ENCODE results near the gene NCAPH2.

The NCAPH2 gene

DNA sequence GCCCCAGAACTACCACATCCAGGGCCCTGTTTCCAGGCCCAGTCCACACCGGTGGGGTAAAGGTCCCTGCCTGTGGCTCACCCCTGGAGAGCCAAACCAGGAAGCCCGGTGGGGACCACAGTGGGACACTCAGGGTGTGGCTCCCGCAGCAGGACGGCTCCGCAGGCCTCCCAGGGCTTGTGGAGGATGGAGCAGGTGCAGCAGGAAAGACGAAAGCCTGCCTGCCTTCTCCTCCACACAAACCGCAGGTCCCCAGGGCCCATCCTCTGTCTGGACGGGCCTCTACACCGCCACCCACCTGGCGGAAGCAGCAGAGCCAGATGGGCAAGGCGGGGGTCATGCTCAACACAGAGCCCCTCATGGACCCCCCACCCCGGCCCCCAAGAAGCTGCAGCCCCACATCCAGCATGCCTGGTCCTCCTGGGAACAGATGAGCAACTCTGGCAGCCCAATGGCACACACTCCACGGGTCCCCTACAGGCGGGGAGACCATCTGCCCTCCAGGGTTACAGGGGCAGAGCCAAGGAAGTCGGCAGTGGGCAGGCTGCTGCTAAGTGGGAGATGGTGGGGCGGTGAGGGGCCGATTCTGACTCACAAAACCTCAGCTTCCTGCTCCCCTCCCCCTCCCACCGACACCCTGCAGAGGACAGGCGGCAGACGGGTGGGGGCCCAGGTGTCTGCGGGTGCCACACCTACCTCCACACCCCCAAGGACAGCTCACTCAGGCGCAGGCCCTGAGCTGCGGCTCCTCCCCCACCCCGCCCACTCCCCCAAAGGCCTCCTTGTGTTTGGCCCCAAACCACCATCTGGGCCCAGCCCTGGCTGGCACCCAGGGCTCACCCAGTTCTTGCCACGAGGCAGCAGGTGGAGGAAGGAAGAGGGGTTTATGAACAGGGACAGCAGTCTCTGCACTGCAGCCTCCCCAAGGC is 38.4 kb upstream of the NCAPH2 start:
- H3K9me3 Mint-ChIP-seq, result no peaks in the 10 kb centered on the region
- peak overlapping the region; percentile 65 to 80 for H3K4me3 Mint-ChIP-seq
- peak; percentile 90 for DNase-seq
- H3K27ac Mint-ChIP-seq, result peak overlapping the region; percentile 92
- no peaks in the 10 kb centered on the region for H3K27me3 Mint-ChIP-seq
- H3K36me3 Mint-ChIP-seq, result peaks cover 13 to 29% of the 10 kb centered on the region in 2 donors
- peak; percentile 78 to 85 for ATAC-seq (replicated peaks)
- H3K4me1 Mint-ChIP-seq, result peaks cover 62 to 77% of the 10 kb centered on the region in 2 donors

DNA sequence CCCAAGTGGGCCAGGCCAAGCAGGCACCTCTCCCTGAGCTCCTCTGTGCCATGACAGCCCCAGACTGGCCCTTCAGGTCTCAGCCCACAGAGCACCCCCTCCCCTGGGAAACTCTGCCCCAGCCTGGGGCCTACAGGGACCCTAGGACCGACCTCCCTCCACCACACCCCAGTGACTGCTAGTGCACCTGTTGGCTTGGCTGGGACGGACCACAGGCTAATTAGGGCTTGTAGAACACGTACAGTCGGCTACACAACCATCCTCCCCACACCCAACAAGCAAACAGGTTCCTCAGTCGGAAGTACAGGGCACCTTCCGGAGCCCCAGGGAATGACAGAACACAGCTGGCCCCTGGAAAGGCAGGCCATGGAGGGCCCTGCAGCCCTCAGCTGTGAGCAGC is 37.5 kb upstream of the NCAPH2 start:
- no peak for ATAC-seq (replicated peaks)
- no peaks in the 10 kb centered on the region for H3K9me3 Mint-ChIP-seq
- peaks cover 67 to 83% of the 10 kb centered on the region in 2 donors for H3K4me1 Mint-ChIP-seq
- DNase-seq, result no peak
- peak overlapping the region; percentile 92 for H3K27ac Mint-ChIP-seq
- peaks cover 13 to 28% of the 10 kb centered on the region in 2 donors for H3K36me3 Mint-ChIP-seq
- H3K4me3 Mint-ChIP-seq, result peak overlapping the region; percentile 65 to 80
- H3K27me3 Mint-ChIP-seq, result no peaks in the 10 kb centered on the region

DNA sequence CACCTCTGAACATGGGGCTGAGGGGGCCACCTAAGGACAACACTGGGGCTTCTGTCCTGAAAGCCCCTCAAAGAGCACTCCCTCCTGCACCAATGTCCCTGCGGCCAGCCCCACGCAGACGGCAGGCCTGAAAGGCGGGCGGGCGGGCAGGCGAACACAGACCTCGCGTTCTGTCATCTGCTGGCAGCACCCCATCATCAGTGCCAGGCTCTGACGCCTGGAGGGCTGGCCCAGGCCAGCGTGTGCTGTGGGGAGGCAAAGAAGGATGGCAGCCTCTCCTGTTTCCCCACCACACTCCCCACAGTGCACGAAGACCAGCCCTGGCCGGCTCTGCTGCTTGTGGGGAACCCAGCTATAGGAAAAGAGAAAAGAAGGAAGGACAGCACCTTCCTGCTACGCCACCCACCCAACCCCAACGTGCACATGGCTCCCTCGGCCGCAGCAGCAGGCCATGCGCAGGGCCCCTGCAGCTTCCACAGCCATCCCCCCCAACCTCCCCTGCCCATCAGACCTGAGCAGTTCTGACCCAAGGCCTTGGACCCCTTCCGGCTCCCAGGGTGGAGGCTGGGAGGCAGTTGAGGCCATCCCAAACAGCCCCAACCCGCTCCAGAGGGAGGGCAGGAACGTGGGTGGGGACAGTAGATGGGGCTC is 36.7 kb upstream of the NCAPH2 start:
- DNase-seq (no peak), ATAC-seq (replicated peaks) (no peak)
- Mint-ChIP-seq H3K27me3 (no peaks in the 10 kb centered on the region), H3K27ac (peak overlapping the region; percentile 92), H3K9me3 (no peaks in the 10 kb centered on the region), H3K4me3 (peak overlapping the region; percentile 65 to 80), H3K36me3 (peaks cover 8 to 22% of the 10 kb centered on the region in 2 donors), H3K4me1 (peaks cover 68 to 82% of the 10 kb centered on the region in 2 donors)

DNA sequence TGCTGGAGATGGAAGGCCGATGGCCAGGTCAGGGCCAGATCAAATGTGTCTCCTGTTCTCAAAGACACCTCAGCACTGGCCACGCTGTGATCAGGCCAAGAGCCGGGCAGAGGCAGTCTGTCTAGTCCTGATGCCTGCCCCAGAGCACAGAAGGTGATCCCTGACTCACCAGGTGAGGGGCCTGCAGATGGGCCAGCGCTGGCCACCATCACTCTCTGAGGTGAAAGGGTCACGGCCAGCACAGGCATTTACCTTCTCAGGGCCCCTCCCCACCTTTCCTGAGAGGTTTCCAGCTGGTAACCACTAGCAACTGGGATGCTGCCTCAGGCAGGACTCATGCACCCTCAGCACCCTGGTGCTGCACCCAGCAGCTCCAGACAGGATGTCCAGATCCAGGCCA is 36.1 kb upstream of the NCAPH2 start:
- Mint-ChIP-seq H3K36me3 (peaks cover 2 to 15% of the 10 kb centered on the region in 2 donors), H3K4me1 (peaks cover 67 to 78% of the 10 kb centered on the region in 2 donors), H3K27me3 (no peaks in the 10 kb centered on the region), H3K27ac (no peak overlapping the region), H3K9me3 (no peaks in the 10 kb centered on the region), H3K4me3 (no peak overlapping the region)
- no peak for ATAC-seq (replicated peaks)
- DNase-seq, result no peak

DNA sequence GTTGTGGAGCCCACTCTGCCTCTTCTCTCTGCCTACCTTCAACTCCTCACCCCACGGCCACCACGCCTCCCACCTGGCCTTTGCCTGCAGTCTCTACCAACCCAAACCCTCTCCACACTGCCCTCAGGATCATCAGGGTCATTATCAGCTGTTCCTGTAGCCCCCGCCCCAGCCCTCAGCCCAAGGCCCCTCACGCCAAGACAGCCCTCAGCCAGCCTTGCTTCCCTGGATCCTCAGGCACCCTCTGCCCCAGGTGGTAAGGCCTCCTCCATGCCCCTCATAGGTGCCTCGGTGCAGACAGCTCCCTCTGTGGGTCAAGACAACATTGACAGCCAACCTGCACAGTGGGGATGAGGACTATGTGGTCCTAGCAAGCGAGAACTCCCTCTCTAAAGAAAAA is 34.9 kb upstream of the NCAPH2 start:
- H3K4me3 Mint-ChIP-seq, result peak overlapping the region; percentile 88 to 93
- H3K27ac Mint-ChIP-seq, result peak overlapping the region; percentile 56
- no peaks in the 10 kb centered on the region for H3K9me3 Mint-ChIP-seq
- no peaks in the 10 kb centered on the region for H3K27me3 Mint-ChIP-seq
- peaks cover 63 to 77% of the 10 kb centered on the region in 2 donors for H3K4me1 Mint-ChIP-seq
- DNase-seq, result no peak
- H3K36me3 Mint-ChIP-seq, result peaks cover 1 to 11% of the 10 kb centered on the region in 2 donors
- no peak for ATAC-seq (replicated peaks)

DNA sequence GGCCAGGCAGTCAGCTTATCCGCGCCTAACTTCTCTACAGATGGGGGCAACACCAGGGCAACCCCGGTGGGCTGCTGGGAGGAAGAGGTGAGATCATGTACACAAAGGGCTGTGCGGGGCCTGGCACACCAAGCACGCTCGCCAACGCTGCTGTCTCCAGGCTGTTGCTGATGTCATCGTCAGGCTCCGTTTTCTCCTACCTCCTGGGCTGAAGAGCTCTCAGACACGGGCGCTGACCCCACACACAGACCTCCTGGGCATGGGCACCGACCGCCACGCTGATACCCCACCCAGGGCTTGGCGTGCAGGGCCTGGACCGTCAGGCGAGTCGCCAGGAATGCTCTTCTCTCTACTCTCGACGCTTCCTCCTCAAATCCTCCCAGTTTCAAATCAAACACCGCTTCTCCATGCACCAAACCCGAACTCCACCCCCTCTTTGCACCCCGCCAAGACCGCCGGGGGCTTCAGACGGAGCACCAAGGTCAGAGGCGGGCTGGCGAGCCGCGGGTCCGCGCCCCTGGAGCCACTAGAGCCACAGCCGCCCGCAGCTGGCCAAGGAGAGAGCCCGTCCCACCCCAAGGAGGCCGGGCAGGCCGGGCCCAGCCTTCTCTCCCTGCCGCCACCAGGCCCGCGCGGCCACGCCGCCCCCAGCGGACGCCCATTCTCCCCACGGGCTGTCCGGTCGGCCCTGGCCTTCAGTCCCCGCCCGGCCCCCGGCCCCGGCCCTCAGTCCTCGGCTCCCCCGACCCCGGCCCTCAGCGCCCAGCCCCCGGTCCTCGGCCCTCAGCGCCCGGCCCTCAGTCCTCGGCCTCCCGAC is 34.0 kb upstream of the NCAPH2 start:
- peak overlapping the region; percentile 89 for H3K27ac Mint-ChIP-seq
- H3K9me3 Mint-ChIP-seq, result no peaks in the 10 kb centered on the region
- H3K4me3 Mint-ChIP-seq, result peak overlapping the region; percentile 88 to 93
- peaks cover 0 to 4% of the 10 kb centered on the region in 2 donors for H3K27me3 Mint-ChIP-seq
- ATAC-seq (replicated peaks) (no peak), DNase-seq (no peak)
- peaks cover 1 to 7% of the 10 kb centered on the region in 2 donors for H3K36me3 Mint-ChIP-seq
- peaks cover 56 to 67% of the 10 kb centered on the region in 2 donors for H3K4me1 Mint-ChIP-seq

DNA sequence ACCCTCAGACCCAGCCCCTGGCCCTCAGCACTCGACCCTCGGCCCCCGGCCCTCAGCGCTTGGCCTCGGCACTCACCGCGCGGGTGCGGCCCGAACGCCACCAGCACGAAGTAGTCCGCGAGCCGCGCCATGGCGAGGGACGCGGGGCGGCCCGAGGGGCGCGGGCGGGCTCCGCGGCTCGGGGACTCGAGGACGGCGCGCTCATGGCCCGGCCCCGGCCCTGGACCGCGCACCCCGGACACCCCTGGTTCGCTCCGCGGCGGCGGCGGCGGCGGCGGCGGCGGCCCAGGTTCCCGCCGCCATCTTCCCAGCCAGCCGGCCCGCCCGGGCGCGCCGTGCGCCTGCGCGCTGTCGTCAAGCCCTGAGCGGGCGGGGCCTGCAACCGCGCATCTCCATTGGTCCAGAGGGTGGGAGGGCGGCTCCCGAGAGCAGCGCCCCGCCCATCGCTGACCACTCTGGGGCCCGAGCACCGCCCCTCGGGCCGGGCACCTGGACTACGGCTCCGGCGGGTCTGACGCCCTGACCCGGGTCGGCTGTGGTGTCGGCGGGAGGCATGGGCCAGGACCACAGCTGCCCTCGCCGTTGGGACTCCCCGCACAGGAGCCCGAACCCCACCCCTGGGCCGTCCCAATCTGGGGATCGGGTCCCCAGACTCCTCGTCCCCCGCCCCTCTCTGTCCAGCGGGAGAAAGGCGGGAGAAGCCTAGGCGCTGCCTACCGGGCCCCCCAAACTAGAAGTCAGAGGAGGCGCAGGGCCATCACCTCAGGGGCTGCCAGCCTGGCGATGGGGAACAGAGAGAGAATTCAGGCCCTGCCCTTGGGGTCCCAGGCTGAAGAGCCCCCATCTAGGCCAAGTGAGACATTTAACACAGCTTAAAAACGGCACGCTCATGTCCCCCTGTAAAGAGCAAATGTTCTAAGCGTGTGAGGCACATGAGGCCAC is 33.0 kb upstream of the NCAPH2 start, which contains the start of gene SBF1:
SBF1 (minus strand) TSS at position 326 of the 942 bp plus-strand sequence; CDS start at position 131, 195 bp downstream.
- peaks cover 1 to 7% of the 10 kb centered on the region in 2 donors for H3K36me3 Mint-ChIP-seq
- peaks cover 48 to 58% of the 10 kb centered on the region in 2 donors for H3K4me1 Mint-ChIP-seq
- peak within 1 kb of the TSS; percentile 88 to 93 for H3K4me3 Mint-ChIP-seq
- peak; percentile 80 to 83 for ATAC-seq (replicated peaks)
- H3K27ac Mint-ChIP-seq, result peak within 1 kb of the TSS; percentile 89
- peak; percentile 86 for DNase-seq
- peaks cover 4 to 6% of the 10 kb centered on the region in 2 donors for H3K27me3 Mint-ChIP-seq
- H3K9me3 Mint-ChIP-seq, result no peaks in the 10 kb centered on the region

DNA sequence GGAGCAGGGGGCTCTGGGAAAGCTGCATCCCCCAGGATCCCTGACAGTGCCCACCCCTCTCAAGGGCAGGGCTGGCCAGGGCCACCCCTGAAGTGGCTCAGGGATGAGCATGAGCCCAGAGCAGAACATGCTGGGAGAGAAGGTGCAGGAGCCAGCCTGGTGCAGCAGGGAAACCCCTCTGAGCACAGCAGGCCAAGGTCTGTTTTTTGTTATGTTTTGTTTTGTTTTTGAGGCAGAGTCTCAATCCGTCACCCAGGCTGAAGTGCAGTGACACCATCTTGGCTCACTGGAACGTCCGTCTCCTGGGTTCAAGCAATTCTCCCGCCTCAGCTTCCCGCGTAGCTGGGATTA is 32.4 kb upstream of the NCAPH2 start:
- DNase-seq, result no peak
- H3K36me3 Mint-ChIP-seq, result peaks cover 1 to 7% of the 10 kb centered on the region in 2 donors
- H3K9me3 Mint-ChIP-seq, result no peaks in the 10 kb centered on the region
- H3K4me3 Mint-ChIP-seq, result peak overlapping the region; percentile 83 to 88
- peak overlapping the region; percentile 67 for H3K27ac Mint-ChIP-seq
- peaks cover 9 to 12% of the 10 kb centered on the region in 2 donors for H3K27me3 Mint-ChIP-seq
- H3K4me1 Mint-ChIP-seq, result peaks cover 45 to 52% of the 10 kb centered on the region in 2 donors
- no peak for ATAC-seq (replicated peaks)

DNA sequence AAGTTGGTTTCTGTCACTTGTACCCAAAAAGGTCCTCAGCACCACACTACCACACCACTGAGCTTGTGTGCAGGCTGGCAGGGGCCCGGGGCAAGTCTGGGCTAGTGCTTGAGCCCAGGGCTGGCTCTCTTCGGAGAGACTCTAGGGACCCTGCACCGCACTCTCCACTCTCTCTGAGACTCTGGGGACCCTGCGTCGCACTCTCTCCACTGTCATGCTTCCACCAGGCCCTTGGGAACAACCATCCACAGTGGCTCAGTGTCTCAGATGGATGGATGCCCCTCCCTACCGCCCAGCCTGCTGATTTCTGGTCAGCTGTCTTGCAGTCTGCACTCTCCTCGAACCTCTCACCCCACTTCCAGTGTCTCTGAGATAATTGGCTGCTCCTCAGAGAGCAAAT is 31.2 kb upstream of the NCAPH2 start:
- Mint-ChIP-seq H3K36me3 (peaks cover 0 to 7% of the 10 kb centered on the region in 2 donors), H3K9me3 (no peaks in the 10 kb centered on the region), H3K4me3 (peak overlapping the region; percentile 4 to 49), H3K4me1 (peaks cover 33 to 41% of the 10 kb centered on the region in 2 donors), H3K27me3 (peaks cover 9 to 15% of the 10 kb centered on the region in 2 donors), H3K27ac (peak overlapping the region; percentile 68)
- no peak for DNase-seq
- ATAC-seq (replicated peaks), result no peak

DNA sequence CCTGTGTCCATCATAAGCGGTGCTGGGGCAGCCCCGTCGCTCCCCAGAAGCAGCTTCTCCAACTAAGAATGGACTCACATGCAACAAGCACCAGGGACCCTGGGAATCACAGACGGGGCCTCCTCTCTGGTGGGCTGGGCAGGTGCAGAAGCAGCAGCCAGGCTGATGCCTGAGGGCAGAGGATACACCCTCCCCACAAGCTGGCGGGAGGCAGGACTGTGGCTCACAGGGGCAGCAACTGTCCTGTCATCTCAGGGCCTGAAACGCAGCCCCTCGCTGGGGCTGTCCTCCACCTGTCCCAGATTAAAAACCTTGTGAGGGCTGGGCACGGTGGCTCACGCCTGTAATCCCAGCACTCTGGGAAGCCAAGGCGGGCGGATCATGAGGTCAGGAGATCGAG is 30.1 kb upstream of the NCAPH2 start:
- H3K27me3 Mint-ChIP-seq, result peaks cover 9 to 15% of the 10 kb centered on the region in 2 donors
- ATAC-seq (replicated peaks) (no peak), DNase-seq (no peak)
- no peaks in the 10 kb centered on the region for H3K9me3 Mint-ChIP-seq
- peaks cover 27 to 34% of the 10 kb centered on the region in 2 donors for H3K4me1 Mint-ChIP-seq
- H3K27ac Mint-ChIP-seq, result no peak overlapping the region
- H3K36me3 Mint-ChIP-seq, result peaks cover 0 to 5% of the 10 kb centered on the region in 2 donors
- H3K4me3 Mint-ChIP-seq, result no peak overlapping the region

DNA sequence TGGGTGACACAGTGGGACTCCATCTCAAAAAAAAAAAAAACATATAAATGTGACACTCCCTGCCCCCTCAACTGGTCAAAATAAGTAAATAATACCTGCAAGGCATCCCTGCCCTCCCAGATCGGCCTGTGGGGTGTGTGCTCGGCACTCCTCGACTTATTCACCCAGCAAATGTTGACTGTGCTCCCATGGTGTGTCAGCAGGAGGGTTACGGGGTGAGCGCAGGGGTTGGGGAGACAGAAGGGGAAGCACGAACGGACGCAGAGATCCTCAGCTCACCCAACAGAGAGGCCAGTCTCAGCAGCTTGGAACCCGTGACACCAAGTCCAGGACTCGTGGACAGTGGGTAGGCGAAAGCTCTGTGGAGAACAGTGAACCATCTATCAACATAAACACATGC is 28.3 kb upstream of the NCAPH2 start:
- ATAC-seq (replicated peaks), result no peak

DNA sequence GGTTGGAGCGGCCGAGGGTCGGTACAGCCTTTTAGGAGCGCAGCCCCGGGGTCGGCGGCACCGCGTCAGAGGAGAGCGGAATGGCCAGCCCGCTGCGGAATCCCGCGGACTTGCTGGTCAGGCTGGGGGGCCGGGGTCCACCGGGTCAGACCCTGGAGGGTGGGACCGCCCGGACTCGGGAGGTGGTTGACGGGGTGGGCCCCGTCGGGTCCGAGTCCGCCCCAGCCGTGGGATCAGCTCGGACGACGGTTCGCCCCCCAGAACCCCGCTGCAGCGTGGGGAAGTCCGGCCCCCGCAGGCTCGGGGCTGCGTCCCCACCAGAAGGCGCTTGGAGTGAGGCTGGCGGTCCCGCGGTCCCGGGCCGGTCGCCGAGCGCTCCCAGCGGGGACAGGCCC is 27.0 kb upstream of the NCAPH2 start:
- H3K9me3 Mint-ChIP-seq, result no peaks in the 10 kb centered on the region
- H3K4me1 Mint-ChIP-seq, result peaks cover 12 to 14% of the 10 kb centered on the region in 2 donors
- H3K27ac Mint-ChIP-seq, result no peak overlapping the region
- ATAC-seq (replicated peaks), result no peak
- no peaks in the 10 kb centered on the region for H3K36me3 Mint-ChIP-seq
- H3K4me3 Mint-ChIP-seq, result peak overlapping the region; percentile 35 to 57
- peaks cover 9 to 15% of the 10 kb centered on the region in 2 donors for H3K27me3 Mint-ChIP-seq
- no peak for DNase-seq

More for the DNA sequence above, 28.3 kb upstream of the NCAPH2 start:
- Mint-ChIP-seq H3K27ac (no peak overlapping the region), H3K4me1 (peaks cover 18 to 20% of the 10 kb centered on the region in 2 donors), H3K27me3 (peaks cover 9 to 15% of the 10 kb centered on the region in 2 donors), H3K36me3 (no peaks in the 10 kb centered on the region), H3K4me3 (no peak overlapping the region), H3K9me3 (no peaks in the 10 kb centered on the region)
- no peak for DNase-seq

Data from stimulated activated naive B cell treated with anti-CD40 and anti-IgM and Interleukin-4, amounts not matched to agents 10 μg/mL and 1 μg/mL and 100 μg/mL, for 72 hours (primary cell).